ENCODE data around the gene LYPLAL1.
"Not testable (repeated sequence)": the region's sequence is repeated elsewhere in the genome, so short reads cannot be mapped to it uniquely, and the experiment has no call there.

LYPLAL1 gene

DNA sequence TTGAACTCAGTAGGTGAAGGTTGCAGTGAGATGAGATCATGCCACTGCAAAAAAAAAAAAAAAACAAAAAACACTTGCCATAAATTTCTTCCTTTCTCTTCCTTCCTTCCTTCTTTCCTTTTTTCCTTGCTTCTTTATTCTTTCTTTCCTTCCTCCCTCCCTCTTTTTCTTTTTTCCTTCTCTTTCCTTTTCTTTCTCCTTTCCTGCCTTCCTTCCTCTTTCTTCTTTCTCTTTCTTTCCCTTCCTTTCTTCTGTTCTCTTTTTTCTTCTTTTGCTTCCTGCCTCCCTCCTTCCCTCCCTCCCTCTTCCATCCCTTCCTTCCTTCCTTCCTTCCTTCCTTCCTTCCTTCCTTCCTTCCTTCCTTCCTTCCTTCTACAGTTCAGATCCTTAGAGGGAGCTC lies 71.2 kb downstream of the LYPLAL1 start:
- no peaks in the 10 kb centered on the region for H3K79me2 ChIP-seq (ENCODE audit: low read length)
- H3K4me1 ChIP-seq (ENCODE audit: low read length), result no peaks in the 10 kb centered on the region
- no peak overlapping the region for H3K27ac ChIP-seq (ENCODE audit: low read length)
- TF ChIP-seq EZH2 (optimal IDR thresholded peaks at IDR 0.05; ENCODE audit: low read depth, low read length), result no peak
- no peak for TF ChIP-seq EZH2phosphoT487 (IDR thresholded peaks at IDR 0.05; ENCODE audit: low read length)
- TF ChIP-seq, protein P1, sequence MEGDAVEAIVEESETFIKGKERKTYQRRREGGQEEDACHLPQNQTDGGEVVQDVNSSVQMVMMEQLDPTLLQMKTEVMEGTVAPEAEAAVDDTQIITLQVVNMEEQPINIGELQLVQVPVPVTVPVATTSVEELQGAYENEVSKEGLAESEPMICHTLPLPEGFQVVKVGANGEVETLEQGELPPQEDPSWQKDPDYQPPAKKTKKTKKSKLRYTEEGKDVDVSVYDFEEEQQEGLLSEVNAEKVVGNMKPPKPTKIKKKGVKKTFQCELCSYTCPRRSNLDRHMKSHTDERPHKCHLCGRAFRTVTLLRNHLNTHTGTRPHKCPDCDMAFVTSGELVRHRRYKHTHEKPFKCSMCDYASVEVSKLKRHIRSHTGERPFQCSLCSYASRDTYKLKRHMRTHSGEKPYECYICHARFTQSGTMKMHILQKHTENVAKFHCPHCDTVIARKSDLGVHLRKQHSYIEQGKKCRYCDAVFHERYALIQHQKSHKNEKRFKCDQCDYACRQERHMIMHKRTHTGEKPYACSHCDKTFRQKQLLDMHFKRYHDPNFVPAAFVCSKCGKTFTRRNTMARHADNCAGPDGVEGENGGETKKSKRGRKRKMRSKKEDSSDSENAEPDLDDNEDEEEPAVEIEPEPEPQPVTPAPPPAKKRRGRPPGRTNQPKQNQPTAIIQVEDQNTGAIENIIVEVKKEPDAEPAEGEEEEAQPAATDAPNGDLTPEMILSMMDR (IDR thresholded peaks at IDR 0.05; ENCODE audit: low read length), result no peak
- no peak overlapping the region for H3K9ac ChIP-seq (ENCODE audit: low read length)
- H3K36me3 ChIP-seq (replicated peaks; ENCODE audit: insufficient read depth, low read length), result no peaks in the 10 kb centered on the region
- H3F3A ChIP-seq (ENCODE audit: insufficient read depth, low read length), result no peaks in the 10 kb centered on the region
- no peak overlapping the region for H2AFZ ChIP-seq (ENCODE audit: low read length)
- H3K4me3 ChIP-seq (ENCODE audit: low read length), result no peak overlapping the region
- no peaks in the 10 kb centered on the region for H3K27me3 ChIP-seq (replicated peaks; ENCODE audit: insufficient read depth, low read length)
- H3K9me2 ChIP-seq (replicated peaks; ENCODE audit: insufficient read depth, low read length), result no peaks in the 10 kb centered on the region
- DNase-seq, result no peak
- H3K9me3 ChIP-seq (replicated peaks; ENCODE audit: insufficient read depth, low read length), result no peaks in the 10 kb centered on the region
- H4K20me1 ChIP-seq (ENCODE audit: insufficient read depth, low read length), result no peaks in the 10 kb centered on the region
- no peak overlapping the region for H3K4me2 ChIP-seq (ENCODE audit: low read depth, low read length)

DNA sequence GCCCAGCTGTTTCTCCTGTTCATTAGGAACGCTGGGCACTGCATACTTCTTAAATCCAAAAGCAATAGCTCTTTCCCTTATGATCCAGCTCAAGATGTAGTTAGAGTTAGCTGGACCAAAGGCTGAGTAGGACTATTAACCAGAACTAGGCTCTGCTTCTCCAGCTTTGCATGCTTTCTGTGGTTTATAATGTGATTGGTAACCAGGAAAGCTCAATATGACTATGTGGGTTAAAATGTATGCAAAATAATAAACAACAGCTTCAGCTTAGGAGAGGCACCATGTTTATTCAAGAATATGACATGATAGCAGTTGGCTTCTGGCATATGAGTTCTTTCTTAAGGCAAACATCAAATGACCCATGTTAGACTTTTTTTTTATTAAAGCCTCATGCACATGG lies 73.8 kb downstream of the LYPLAL1 start:
- Histone ChIP-seq H2AFZ (ENCODE audit: low read length) (no peak overlapping the region), H3K27ac (ENCODE audit: low read length) (no peak overlapping the region), H3K79me2 (ENCODE audit: low read length) (no peaks in the 10 kb centered on the region), H3K4me2 (ENCODE audit: low read depth, low read length) (no peak overlapping the region), H4K20me1 (ENCODE audit: insufficient read depth, low read length) (no peaks in the 10 kb centered on the region), H3K9me3 (replicated peaks; ENCODE audit: insufficient read depth, low read length) (no peaks in the 10 kb centered on the region), H3K9me2 (replicated peaks; ENCODE audit: insufficient read depth, low read length) (no peaks in the 10 kb centered on the region), H3K27me3 (replicated peaks; ENCODE audit: insufficient read depth, low read length) (no peaks in the 10 kb centered on the region), H3K4me3 (ENCODE audit: low read length) (no peak overlapping the region), H3F3A (ENCODE audit: insufficient read depth, low read length) (no peaks in the 10 kb centered on the region), H3K4me1 (ENCODE audit: low read length) (no peaks in the 10 kb centered on the region), H3K9ac (ENCODE audit: low read length) (no peak overlapping the region), H3K36me3 (replicated peaks; ENCODE audit: insufficient read depth, low read length) (no peaks in the 10 kb centered on the region)
- no peak for DNase-seq
- TF ChIP-seq, protein P1 (IDR thresholded peaks at IDR 0.05; ENCODE audit: low read length), result no peak
- TF ChIP-seq EZH2 (optimal IDR thresholded peaks at IDR 0.05; ENCODE audit: low read depth, low read length), result no peak
- TF ChIP-seq EZH2phosphoT487 (IDR thresholded peaks at IDR 0.05; ENCODE audit: low read length), result no peak

DNA sequence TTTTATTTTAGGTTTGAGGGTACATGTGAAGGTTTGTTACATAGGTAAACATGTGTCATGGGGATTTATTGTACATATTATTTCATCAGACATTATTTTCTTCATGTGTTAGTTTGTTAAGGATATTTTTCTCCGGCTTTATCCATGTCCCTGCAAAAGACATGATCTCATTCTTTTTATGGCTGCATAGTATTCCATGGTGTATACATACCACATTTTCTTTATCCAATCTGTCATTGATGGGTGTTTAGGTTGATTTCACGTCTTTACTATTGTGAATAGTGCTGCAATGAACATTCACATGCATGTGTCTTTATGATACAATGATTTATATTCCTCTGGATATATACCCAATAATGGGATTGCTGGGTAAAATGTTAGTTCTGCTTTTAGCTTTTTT lies 76.8 kb downstream of the LYPLAL1 start:
- not testable (repeated sequence) for H3K9me3 ChIP-seq (replicated peaks; ENCODE audit: insufficient read depth, low read length); H3K27ac ChIP-seq (ENCODE audit: low read length); H3K4me2 ChIP-seq (ENCODE audit: low read depth, low read length); H3K9me2 ChIP-seq (replicated peaks; ENCODE audit: insufficient read depth, low read length); H4K20me1 ChIP-seq (ENCODE audit: insufficient read depth, low read length); DNase-seq; H2AFZ ChIP-seq (ENCODE audit: low read length); H3F3A ChIP-seq (ENCODE audit: insufficient read depth, low read length); H3K4me1 ChIP-seq (ENCODE audit: low read length); H3K9ac ChIP-seq (ENCODE audit: low read length); H3K36me3 ChIP-seq (replicated peaks; ENCODE audit: insufficient read depth, low read length); H3K4me3 ChIP-seq (ENCODE audit: low read length); H3K27me3 ChIP-seq (replicated peaks; ENCODE audit: insufficient read depth, low read length); H3K79me2 ChIP-seq (ENCODE audit: low read length)

DNA sequence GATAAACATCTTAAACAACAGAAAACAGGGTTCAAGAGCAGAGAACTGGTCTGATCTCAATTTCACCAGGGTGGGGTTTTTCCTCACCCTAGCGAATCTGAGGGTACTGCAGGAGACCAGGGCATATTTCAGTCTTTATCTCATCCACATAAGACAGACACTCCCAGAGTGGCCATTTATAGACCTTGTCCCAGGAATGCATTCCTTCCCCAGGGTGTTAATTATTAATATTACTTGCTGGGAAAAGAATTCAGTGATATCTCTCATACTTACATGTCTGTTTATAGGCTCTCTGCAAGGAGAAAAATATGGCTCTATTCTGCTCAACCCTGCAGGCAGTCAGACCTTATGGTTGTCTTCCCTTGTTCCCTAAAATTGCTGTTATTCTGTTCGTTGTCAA lies 84.1 kb downstream of the LYPLAL1 start:
- Histone ChIP-seq H3K9ac (ENCODE audit: low read length) (no peak overlapping the region), H3K9me2 (replicated peaks; ENCODE audit: insufficient read depth, low read length) (no peaks in the 10 kb centered on the region), H3F3A (ENCODE audit: insufficient read depth, low read length) (no peaks in the 10 kb centered on the region), H3K4me3 (ENCODE audit: low read length) (no peak overlapping the region), H3K4me1 (ENCODE audit: low read length) (no peaks in the 10 kb centered on the region), H3K79me2 (ENCODE audit: low read length) (no peaks in the 10 kb centered on the region), H4K20me1 (ENCODE audit: insufficient read depth, low read length) (no peaks in the 10 kb centered on the region), H3K4me2 (ENCODE audit: low read depth, low read length) (no peak overlapping the region), H3K27me3 (replicated peaks; ENCODE audit: insufficient read depth, low read length) (no peaks in the 10 kb centered on the region), H3K36me3 (replicated peaks; ENCODE audit: insufficient read depth, low read length) (no peaks in the 10 kb centered on the region), H3K27ac (ENCODE audit: low read length) (no peak overlapping the region), H3K9me3 (replicated peaks; ENCODE audit: insufficient read depth, low read length) (no peaks in the 10 kb centered on the region), H2AFZ (ENCODE audit: low read length) (no peak overlapping the region)
- DNase-seq, result no peak
- TF ChIP-seq, protein P1 (IDR thresholded peaks at IDR 0.05; ENCODE audit: low read length), result no peak
- TF ChIP-seq EZH2phosphoT487 (IDR thresholded peaks at IDR 0.05; ENCODE audit: low read length) (no peak), EZH2 (optimal IDR thresholded peaks at IDR 0.05; ENCODE audit: low read depth, low read length) (no peak)

Data from MM.1S (cell line).